NCI-H82 treated with DMSO at 0.1 percent for 48 hours (cell line): ENCODE data around the gene MYH16.
"Not testable (repeated sequence)": the region's sequence is repeated elsewhere in the genome, so short reads cannot be mapped to it uniquely, and the experiment has no call there.

Source experiments
- DNase-seq: peaks from one replicate; lab custom pipeline; 2025; ENCODE audit not compliant: unreplicated experiment; lab: John Stamatoyannopoulos, UW

Gene MYH16

GRCh38 chr7:99350641-99351040 is 78.0 kb downstream of the MYH16 start:
- not testable (repeated sequence) for DNase-seq

DNA sequence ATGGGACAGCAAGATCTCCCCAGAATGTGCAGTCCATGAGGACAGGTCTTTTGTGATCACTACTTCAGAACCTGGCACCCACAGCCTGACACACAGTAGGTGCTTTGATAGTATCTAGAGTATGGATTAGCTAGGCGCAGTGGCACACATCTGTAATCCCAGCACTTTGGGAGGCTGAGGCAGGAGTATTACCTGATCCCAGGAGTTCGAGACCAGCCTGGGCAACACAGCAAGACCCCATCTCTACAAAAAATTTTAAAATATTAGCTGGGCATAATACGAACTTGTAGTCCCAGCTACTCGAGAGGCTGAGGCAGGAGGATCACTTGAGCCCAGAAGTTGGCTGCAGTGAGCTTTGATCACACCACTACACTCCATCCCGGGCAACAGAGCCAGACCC is 79.6 kb downstream of the MYH16 start:
- no peak for DNase-seq

DNA sequence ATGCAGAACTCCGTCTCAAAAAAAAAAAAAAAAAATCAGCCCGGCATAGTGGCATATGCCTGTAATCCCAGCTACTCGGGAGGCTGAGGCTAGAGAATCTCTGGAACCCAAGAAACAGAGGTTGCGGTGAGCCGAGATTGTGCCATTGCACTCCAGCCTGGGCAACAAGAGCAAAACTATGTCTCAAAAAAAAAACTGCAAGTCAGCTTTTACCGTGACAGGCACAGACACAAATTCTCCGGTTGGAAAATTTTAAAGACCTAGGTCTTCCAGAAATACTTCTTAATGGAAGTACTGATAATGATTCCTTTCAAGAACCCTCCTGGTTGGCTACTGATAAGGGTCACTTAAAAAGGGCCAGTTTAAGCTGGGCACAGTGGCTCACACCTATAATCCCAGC is 82.5 kb downstream of the MYH16 start:
- DNase-seq: no peak

DNA sequence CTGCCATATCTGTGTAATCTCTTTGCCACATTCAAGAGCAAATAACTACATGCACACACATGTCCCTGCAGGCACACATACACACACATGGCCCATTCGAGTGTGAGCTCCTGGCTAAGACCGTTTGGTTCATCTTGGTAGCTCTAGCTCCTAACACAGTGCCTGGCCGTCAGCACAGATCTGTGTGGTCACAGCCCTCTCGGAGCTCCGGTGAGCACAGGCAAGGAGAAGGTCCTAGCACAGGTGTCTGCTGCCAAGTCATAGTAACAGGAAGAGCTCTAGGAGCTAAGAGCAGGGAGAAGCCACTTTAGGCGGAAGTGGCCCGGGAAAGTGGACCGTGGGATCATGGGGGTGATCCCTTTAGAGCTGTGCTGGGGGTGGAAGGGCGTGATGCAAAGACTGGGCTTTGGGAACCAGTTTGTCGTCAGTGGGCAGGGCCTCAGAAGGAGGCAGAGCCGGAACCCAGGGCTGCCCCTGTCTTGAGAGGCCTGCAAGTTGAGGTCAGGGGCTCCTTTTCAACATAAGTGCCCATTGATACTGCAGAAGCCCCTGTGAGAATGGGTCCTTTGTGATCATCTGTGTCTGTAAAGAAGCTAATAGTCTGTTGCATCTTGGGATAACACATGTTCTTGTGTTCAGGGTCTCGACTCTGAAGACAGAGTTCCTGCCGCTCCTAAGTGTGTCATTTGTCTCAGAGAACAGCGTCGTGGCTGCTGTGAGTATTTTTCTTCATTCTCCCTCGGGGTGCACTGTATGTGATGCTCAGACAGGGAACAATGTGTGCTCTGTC is 85.3 kb downstream of the MYH16 start:
- DNase-seq: no peak

DNA sequence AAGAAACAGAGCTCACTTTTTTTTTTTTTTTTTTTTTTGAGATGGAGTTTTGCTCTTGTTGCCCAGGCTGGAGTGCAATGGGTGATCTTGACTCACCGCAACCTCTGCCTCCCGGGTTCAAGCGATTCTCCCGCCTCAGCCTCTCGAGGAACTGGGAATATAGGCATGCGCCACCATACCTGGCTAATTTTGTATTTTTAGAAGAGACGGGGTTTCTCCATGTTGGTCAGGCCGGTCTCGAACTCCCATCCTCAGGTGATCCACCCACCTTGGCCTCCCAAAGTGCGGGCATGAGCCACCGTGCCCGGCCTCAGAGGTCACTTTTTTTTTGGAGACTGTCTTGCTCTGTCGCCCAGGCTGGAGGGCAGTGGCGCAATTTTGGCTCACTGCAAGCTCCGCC is 85.9 kb downstream of the MYH16 start:
- not testable (repeated sequence) for DNase-seq

GRCh38 chr7:99359465-99360154 is 87.0 kb downstream of the MYH16 start:
- no peak for DNase-seq
